Brain microvascular endothelial cell (primary cell): ENCODE data around the gene NRIP3.
"Not testable (repeated sequence)": the region's sequence is repeated elsewhere in the genome, so short reads cannot be mapped to it uniquely, and the experiment has no call there.

ENCODE experiments used
- DNase-seq: peaks from one replicate; pipeline ENCODE4 v3.0.0-alpha.2; 2020
- H3K27ac ChIP-seq: fragments of 250-450 bp; sonication (Bioruptor Pico); 2 replicates; pipeline ENCODE4 v1.5.1; 2020; ENCODE audit warnings: mild to moderate bottlenecking, moderate library complexity
- H3K27me3 ChIP-seq: fragments of 250-450 bp; sonication (Bioruptor Pico); replicated peaks from 2 replicates; pipeline ENCODE4 v1.5.1; 2020; ENCODE audit warnings: mild to moderate bottlenecking
- H3K36me3 ChIP-seq: fragments of 250-450 bp; sonication (Bioruptor Pico); replicated peaks from 2 replicates; pipeline ENCODE4 v1.5.1; 2020; ENCODE audit warnings: mild to moderate bottlenecking
- H3K4me3 ChIP-seq: 2 replicates; pipeline ENCODE4 v1.5.1; 2011; ENCODE audit warnings: low read depth, mild to moderate bottlenecking, control low read depth, low read length, moderate library complexity
- in situ Hi-C: cut with HindIII; loops from 2 replicates; pipeline ENCODE4 v1.10.0; 2017; ENCODE audit warnings: low sequenced_read_pairs, low pct_ligation_motif_present
- TF ChIP-seq, protein P1 (sequence below): IDR thresholded peaks from 2 replicates; pipeline ENCODE4 v1.5.1; 2011; ENCODE audit warnings: low read depth, mild to moderate bottlenecking, moderate library complexity, low read length, control low read depth, inconsistent platforms; ENCODE audit errors: missing control alignments

Gene NRIP3

DNA sequence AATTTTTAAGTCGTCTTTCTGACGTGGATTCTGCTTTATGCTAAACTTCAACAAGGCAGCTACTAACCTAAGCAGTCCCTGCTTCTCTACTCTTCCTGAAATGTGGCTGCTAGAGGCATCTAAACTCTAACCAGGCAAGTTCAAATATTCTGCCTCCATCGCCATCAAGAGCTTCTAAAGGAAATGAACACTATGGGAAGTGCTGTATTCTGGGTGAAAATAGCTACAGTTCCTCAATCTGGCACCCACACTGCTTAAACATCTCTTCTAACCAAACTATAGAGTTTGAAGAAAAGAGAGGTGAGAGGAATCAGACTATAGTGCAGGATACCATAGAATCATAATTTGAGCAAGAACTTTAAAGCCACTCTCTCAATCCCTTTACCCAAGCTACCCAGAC, 6.3 kb downstream of the NRIP3 start:
- Histone ChIP-seq H3K27ac (no peak overlapping the region), H3K4me3 (no peak overlapping the region), H3K36me3 (no peaks in the 10 kb centered on the region), H3K27me3 (no peaks in the 10 kb centered on the region)
- DNase-seq = no peak
- in situ Hi-C loops = no loop called here
- TF ChIP-seq, protein P1, sequence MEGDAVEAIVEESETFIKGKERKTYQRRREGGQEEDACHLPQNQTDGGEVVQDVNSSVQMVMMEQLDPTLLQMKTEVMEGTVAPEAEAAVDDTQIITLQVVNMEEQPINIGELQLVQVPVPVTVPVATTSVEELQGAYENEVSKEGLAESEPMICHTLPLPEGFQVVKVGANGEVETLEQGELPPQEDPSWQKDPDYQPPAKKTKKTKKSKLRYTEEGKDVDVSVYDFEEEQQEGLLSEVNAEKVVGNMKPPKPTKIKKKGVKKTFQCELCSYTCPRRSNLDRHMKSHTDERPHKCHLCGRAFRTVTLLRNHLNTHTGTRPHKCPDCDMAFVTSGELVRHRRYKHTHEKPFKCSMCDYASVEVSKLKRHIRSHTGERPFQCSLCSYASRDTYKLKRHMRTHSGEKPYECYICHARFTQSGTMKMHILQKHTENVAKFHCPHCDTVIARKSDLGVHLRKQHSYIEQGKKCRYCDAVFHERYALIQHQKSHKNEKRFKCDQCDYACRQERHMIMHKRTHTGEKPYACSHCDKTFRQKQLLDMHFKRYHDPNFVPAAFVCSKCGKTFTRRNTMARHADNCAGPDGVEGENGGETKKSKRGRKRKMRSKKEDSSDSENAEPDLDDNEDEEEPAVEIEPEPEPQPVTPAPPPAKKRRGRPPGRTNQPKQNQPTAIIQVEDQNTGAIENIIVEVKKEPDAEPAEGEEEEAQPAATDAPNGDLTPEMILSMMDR = no peak

DNA sequence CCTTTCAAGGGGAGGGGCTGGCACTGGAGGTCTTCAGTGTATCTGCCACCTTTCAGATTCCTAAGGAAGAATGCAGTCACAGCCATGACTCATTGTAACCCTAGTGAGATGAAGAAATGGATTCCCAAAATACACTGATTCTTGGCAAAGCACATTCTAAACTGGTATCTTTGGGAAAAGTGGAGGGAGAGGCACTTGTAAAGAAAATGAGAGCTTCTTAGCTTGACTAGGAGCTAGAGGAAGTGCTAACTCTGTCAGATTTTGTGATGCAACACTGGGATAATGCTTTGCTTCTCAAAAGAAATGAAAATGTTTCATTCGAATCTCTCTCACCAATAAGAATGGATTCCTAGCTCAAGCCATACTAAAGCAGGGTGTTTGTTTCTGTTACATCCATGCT, 14.3 kb downstream of the NRIP3 start:
- in situ Hi-C loops = no loop called here
- Histone ChIP-seq H3K27ac (no peak overlapping the region), H3K27me3 (no peaks in the 10 kb centered on the region), H3K36me3 (no peaks in the 10 kb centered on the region), H3K4me3 (no peak overlapping the region)
- TF ChIP-seq, protein P1 = no peak
- no peak for DNase-seq

DNA sequence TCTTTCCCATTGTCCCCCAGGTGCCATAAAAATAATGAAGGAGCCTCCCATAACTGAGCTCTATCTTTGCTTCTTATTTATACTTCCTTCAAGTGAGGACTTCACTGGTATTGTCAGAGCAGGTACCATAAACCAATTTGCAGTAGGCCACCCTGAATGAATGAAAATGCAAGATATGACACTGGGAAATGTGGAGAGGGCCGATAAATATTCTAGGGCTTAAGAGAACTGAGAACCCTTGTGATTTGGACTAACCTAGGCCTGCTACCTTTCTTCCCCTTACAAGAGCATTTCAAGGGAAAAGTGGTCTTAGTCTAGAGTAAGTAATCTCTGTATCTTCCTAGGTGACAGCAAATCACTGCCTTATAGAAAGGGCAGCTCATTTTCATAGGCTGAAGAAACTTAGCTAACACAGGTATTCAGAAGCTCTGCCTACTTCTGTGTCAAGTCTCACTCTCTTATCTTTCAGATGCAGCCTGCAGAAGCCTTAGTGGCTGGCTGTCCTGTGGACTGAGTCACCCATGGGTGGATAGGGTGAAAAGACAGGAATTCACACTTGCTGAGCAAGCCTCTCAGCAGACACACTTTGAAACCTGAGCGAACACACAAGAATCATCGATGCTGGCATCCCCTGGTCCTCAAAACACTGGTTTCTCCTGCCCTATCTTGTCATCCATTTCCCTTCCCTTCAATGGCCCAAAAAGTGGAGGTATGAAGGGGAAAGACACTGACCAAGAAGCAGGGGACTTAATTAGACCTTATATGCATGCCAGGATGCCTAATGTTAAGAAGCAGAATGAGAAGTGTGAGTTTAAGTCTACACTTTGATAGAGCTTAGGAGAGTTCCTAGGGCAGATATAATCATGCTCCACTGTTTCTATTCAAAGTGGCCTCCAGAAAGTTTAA, 15.2 kb downstream of the NRIP3 start:
- Histone ChIP-seq H3K27me3 (no peaks in the 10 kb centered on the region), H3K27ac (no peak overlapping the region), H3K4me3 (no peak overlapping the region), H3K36me3 (no peaks in the 10 kb centered on the region)
- TF ChIP-seq, protein P1 = no peak
- DNase-seq = peak; percentile 62
- in situ Hi-C loops = no loop called here

DNA sequence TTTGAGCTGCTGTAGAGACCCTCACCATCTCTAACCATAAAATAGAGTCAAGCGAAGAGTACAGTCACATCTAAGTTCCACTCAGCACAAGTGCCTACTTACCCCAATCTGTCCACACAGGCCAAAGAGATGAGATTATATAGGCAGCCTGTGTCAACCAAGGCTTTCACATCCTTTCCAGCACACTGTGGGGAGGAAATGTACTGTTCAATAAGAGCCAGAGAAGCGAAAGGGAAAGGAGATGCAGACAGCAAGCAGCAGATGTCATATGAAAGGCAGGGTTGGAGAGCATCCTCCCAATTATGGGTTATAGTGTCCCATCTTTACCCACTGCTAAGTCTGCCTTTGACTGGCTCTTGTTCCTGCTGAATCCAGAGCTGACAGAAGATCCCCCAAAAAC, 16.4 kb downstream of the NRIP3 start:
- Histone ChIP-seq H3K4me3 (no peak overlapping the region), H3K27ac (no peak overlapping the region), H3K36me3 (no peaks in the 10 kb centered on the region), H3K27me3 (no peaks in the 10 kb centered on the region)
- TF ChIP-seq, protein P1 = no peak
- no peak for DNase-seq
- in situ Hi-C loops = no loop called here

DNA sequence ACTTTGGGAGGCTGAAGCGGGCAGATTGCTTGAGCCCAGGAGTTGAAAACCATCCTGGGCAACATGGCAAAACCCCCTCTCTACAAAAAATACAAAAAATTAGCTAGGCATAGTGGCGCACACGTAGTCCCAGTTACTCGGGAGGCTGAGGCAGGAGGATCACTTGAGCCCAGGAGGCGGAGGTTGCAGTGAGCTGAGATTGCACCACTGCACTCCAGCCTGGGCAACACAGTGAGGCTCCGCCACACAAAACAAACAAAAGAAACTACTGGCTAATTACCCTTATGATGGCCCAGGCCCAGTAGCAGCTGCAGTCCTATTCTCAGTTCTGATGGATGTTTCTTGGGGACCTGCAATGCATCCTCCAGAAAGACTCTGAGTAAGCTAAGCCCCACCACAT, 17.0 kb downstream of the NRIP3 start:
- H3K36me3 ChIP-seq, H3K27ac ChIP-seq, H3K27me3 ChIP-seq, in situ Hi-C loops, H3K4me3 ChIP-seq, DNase-seq: not testable (repeated sequence)

DNA sequence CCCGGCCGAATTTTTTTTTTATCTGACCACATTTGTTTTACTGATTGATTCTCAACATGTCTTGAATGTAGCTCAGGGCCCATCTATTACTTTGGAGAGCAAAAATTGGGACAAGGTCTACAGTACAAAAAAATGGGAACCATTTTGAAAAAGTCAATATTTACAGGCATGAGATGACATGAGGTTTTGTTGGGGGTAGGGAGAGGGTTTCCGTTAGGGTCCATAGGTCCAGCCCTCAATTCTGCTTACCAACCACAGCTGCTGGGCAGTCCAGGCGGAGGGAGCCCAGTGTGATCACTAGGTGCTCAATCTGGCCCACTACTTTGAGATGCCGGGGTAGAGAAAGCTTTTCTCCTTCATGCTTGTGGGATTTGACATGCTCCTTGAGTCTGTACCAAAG, 18.3 kb downstream of the NRIP3 start:
- TF ChIP-seq, protein P1 = no peak
- DNase-seq = no peak
- Histone ChIP-seq H3K36me3 (no peaks in the 10 kb centered on the region), H3K27me3 (no peaks in the 10 kb centered on the region), H3K4me3 (no peak overlapping the region), H3K27ac (no peak overlapping the region)
- in situ Hi-C loops = no loop called here
